ENCODE measurements around the gene TEKT1.

TEKT1 gene

DNA sequence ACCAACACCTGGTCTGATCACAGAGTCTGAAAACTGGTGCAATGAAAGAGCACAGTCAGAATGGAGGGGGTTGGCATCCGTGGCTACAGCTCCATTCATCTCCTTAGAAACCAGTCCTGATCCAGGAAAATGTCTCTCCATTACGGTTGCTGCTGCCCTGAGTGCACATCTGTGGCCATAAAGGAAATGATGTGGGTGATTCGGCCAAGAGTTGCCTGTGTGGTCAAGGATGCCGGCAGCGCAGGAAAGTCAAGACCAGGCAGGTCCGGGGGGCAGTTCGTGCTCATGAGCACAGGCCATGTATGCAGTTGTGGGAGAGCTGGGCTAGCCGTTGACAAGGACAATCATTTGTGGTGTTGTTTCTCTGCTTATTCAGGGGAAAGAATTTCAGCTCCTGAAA lies 69.8 kb downstream of the TEKT1 start:
- no peak for DNase-seq (ENCODE audit: low read depth in 2 of 2)

DNA sequence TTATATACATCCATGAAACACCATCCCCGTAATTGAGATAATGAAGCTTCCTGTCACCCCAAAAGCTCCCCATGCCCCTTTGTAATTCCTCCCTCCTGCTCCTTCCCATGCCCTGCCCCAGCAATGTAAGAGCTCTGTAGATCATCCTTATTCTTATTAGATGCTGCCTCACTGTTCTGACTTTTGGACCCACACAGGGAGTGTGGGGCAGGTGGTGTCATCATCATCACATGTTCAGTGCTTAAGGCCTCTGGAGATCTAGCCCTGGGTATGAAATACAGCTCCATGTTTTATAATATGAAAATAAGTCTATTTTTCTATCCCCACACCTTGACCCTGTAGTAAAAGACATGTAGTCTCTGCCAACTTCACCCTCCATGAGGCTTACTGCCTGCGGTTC lies 73.8 kb downstream of the TEKT1 start:
- DNase-seq (ENCODE audit: low read depth in 2 of 2) = no peak

DNA sequence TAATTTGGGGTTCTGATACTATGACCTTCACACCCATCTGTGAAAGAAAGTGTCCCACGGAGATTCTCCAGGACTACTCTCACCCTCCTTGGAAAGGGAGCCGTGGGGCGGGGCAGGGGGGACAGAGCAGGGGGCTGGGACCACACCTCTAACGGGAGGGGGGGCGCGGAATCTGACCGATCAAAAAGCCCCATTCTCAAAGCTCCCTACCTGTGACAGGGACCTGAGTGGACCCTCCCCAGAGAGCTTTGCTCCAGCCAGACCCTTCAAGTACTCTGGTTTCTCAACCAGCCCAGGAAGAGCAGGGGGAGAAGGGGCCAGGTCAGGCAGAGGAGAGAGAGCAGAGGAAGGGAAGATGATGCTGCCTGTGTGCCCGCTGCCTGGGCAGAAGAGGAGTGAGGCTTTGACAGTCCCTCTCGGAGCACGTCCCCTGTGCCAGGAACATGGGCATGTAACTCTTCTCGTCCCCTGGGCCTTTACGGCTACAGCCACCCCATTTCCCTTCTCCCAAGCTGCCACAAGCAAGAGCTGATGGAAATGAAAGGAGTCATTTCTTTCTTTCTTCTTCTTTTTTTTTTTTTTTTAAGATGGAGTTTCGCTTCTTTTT lies 75.0 kb downstream of the TEKT1 start:
- no peak for DNase-seq (ENCODE audit: low read depth in 2 of 2)

DNA sequence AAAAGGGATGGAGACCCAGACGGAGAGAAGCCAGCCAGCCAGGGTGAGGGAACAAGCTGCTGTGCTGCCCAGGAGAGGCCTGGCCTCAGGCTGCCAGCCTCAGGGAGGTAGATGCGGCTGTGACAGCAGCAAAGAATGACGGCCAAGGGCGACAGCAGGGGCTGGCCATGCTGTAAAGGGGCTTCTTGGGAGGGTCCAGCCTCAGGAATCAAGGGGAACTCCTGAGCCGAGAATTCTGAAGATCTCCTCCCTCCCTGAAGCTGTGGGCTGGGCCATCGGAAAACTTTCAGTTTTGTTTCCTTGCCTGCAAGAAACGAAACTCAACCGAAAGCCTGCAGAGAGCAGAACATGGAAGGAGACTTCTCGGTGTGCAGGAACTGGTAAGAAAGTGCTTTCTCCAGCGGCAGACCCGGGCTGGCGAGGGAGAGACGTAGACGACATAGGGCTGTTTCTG lies 75.8 kb downstream of the TEKT1 start, which contains the start of gene XAF1:
Gene XAF1 (plus strand): TSS at position 316 of the 454 bp plus-strand sequence. CDS start 33 bp downstream, at position 349.
- DNase-seq (ENCODE audit: low read depth in 2 of 2) = peak; percentile 41 to 45

DNA sequence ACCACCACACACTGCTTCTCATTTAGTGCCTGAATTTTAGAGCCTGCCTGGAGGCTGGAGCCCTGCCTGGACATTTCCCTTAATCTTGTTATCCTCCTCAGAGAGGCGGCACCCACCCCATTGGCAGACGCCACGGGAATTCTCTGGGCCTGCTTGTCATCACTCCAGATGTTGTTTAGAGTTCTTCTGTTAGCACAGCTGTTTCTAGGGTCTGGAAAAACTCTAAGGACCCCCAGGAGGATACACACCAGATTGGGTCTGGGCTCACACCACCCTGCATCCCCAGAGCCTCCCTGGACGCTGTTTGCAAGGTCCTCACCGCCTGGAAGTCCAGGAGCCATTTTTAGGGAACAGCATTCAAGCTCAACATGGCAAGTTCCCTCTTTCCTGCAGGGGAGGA lies 76.2 kb downstream of the TEKT1 start:
- DNase-seq (ENCODE audit: low read depth in 2 of 2) = no peak

DNA sequence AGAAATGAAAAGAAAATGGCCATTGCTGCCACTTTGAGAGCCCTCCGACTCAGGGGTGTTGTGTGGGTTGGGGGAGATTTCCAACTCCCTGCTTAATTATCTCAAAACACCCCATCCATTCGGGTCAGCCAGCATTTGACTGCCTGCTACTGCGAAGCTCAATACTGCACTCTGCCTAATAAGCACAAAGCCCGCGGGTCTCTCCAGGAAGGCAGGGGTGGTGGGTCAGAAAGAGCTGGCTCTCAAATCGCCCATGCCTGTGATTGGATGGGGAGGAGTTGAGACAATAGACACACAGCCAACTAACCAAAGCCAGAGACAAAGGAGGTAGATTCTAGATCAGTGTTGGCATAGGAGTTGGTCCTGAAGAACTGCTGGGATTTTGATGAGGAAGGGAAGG lies 78.0 kb downstream of the TEKT1 start:
- no peak for DNase-seq (ENCODE audit: low read depth in 2 of 2)

DNA sequence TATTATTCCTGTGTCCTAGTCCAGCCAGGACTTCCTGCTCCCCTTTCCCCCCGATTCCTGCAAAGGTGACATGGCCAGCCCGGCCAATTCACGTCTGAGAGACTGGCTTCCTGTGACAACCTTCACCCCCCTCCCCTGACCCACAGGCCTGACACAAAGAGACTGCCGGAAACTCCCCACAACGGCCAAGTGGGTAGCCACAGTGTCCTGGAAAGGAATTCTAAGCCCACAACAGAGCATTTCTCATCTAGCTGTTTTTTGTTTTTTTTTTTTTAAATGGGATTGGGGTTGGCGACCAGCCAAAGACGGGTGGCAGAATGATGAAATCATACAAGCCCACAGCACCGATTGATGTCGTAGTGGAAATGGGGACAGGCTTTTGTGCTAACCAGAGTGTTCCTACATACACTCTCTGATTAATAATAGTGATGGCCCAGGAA lies 78.5 kb downstream of the TEKT1 start:
- peak; percentile 22 to 48 for DNase-seq (ENCODE audit: low read depth in 2 of 2)

DNA sequence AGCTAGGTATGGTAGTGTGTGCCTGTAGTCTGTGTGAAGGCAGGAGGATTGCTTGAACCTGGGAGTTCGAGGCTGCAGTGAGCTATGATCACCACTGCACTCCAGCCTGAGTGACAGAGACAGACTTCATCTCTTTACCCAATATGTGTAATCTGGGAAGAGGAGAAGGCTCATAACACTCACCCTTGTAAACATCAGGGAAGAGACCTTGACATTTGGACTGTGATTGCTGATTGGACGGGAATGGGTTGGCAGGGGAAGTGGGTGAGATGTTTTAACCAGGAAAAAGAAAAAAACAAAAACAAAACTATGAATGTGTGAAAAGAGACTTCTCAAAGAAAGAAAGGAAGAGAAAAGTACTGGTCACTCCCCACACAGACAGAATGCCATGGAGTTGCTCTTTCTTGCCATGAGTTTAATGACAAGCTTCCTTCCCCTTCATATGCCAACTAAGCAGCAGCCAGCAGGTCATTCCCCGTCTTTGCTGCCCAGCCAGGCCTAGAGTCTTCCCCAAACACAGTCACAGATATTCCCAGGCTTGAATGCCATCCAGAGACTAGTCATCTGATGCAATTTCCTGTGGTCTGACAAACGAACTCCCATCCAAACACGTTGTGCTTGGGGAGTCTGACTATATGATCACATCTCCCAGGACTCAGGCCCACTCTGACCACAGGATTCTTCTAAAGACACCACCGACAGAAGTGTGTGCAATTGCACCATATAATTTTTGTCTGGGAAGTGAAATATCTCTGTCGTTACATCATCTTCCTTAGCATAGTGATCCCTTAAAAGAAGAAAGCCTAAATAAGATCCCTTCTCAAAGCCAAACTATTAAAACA lies 79.2 kb downstream of the TEKT1 start:
- no peak for DNase-seq (ENCODE audit: low read depth in 2 of 2)

DNA sequence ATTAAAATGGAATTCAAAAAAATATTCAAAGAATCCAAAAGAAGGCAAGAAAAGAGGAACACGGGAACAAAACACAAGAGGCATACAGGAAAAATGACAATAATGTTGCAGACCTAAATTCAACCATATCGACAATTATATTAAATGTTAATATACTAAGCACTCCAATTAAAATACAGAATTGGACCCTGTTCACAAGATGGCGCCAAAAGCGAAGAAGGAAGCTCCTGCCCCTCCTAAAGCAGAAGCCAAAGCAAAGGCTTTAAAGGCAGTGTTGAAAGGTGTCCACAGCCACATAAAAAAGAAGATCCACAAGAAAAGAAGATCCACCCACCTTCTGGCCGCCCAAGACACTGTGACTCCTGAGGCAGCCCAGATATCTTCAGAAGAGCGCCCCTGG lies 82.0 kb downstream of the TEKT1 start:
- DNase-seq (ENCODE audit: low read depth in 2 of 2) = no peak

DNA sequence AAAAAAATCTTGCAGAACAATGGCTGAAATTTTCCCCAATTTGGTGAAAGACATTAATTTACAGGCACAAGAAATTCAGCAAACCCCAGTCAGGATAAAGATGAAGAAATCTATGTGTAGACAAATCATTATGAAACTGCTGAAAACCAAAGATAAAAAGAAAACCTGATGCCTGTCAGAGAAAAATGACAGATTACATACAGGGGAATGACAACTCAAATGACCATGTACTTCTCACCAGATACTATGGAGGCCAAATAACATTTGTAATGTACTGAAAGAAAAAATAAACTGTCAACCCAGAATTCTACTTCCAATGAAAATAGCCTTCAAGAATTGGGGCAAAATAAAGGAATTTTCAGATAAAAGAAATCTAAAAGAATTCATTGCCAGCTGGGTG lies 82.9 kb downstream of the TEKT1 start:
- no peak for DNase-seq (ENCODE audit: low read depth in 2 of 2)
